M059J (cell line): ENCODE data around the gene GNAQ. TPM values are rescaled to one million over a fixed set of nuclear protein-coding genes. Genes with fewer than 3 reads are reported as not detected.
"Not testable (repeated sequence)": the region's sequence is repeated elsewhere in the genome, so short reads cannot be mapped to it uniquely, and the experiment has no call there.

ENCODE experiments used
- DNase-seq: peaks from one replicate; pipeline ENCODE4 v3.0.0-alpha.2; 2012; ENCODE audit warnings: low read depth
- total RNA-seq: library from RNA; depleted of rRNA; stranded (reverse); fragments of >200 nt; shearing (Covaris generic); gene quantifications from 2 replicates; pipeline ENCODE4 v1.2.3, GENCODE V29; 2014

The GNAQ gene
- total RNA-seq, 1 experiment from 2014 or later, result 39.2 TPM

GRCh38 chr9:77773381-77773780 lies 258.2 kb downstream of the GNAQ start:
- no peak for DNase-seq

GRCh38 chr9:77772646-77773045 lies 259.0 kb downstream of the GNAQ start:
- no peak for DNase-seq

GRCh38 chr9:77771171-77771570 lies 260.4 kb downstream of the GNAQ start:
- DNase-seq, result no peak

- DNase-seq, result no peak
These were observed 261.3 kb downstream of the GNAQ start for GRCh38 chr9:77770340-77770739.

GRCh38 chr9:77769246-77769645 lies 262.4 kb downstream of the GNAQ start:
- no peak for DNase-seq

- DNase-seq, result no peak
These were observed 265.0 kb downstream of the GNAQ start for GRCh38 chr9:77766587-77766986.

- DNase-seq, result no peak
These were observed 265.8 kb downstream of the GNAQ start for GRCh38 chr9:77765781-77766259.

- peak; percentile 44 for DNase-seq
These were observed 266.5 kb downstream of the GNAQ start for GRCh38 chr9:77764894-77765780.

GRCh38 chr9:77763566-77763965 lies 268.0 kb downstream of the GNAQ start:
- no peak for DNase-seq

- not testable (repeated sequence) for DNase-seq
These were observed 270.7 kb downstream of the GNAQ start for GRCh38 chr9:77760919-77761318.

GRCh38 chr9:77759391-77759790 lies 272.2 kb downstream of the GNAQ start:
- DNase-seq, result no peak

- no peak for DNase-seq
These were observed 275.2 kb downstream of the GNAQ start for GRCh38 chr9:77756449-77756848.

GRCh38 chr9:77753180-77753579 lies 278.4 kb downstream of the GNAQ start:
- no peak for DNase-seq

GRCh38 chr9:77752554-77752953 lies 279.1 kb downstream of the GNAQ start:
- DNase-seq, result peak; percentile 80

- peak; percentile 73 for DNase-seq
These were observed 280.1 kb downstream of the GNAQ start for GRCh38 chr9:77751341-77752091.

GRCh38 chr9:77750981-77751340 lies 280.6 kb downstream of the GNAQ start:
- no peak for DNase-seq

- no peak for DNase-seq
These were observed 281.3 kb downstream of the GNAQ start for GRCh38 chr9:77750284-77750683.

GRCh38 chr9:77748214-77748772 lies 283.3 kb downstream of the GNAQ start:
- no peak for DNase-seq

GRCh38 chr9:77747163-77747562 lies 284.4 kb downstream of the GNAQ start:
- DNase-seq, result no peak

GRCh38 chr9:77744841-77745430 lies 286.7 kb downstream of the GNAQ start:
- DNase-seq, result no peak

- DNase-seq, result no peak
These were observed 288.2 kb downstream of the GNAQ start for GRCh38 chr9:77743386-77743785.

- DNase-seq, result no peak
These were observed 292.7 kb downstream of the GNAQ start for GRCh38 chr9:77738932-77739331.
